CD1c-positive myeloid dendritic cell (primary cell): ENCODE data around the gene KIF15.

ENCODE experiments used
- DNase-seq: peaks from one replicate; pipeline ENCODE4 v3.0.0-alpha.2; 2016; ENCODE audit errors: extremely low spot score

Gene KIF15

GRCh38 chr3:44877333-44877732 lies 115.7 kb downstream of the KIF15 start:
- DNase-seq: no peak

GRCh38 chr3:44880284-44880683 lies 118.7 kb downstream of the KIF15 start:
- DNase-seq: no peak

- DNase-seq: no peak
Measured at GRCh38 chr3:44883213-44883955, 121.8 kb downstream of the KIF15 start.

- DNase-seq: no peak
Measured at GRCh38 chr3:44883999-44884431, 122.4 kb downstream of the KIF15 start.

GRCh38 chr3:44885618-44886017 lies 124.0 kb downstream of the KIF15 start:
- no peak for DNase-seq

- DNase-seq: no peak
Measured at GRCh38 chr3:44886561-44886960, 125.0 kb downstream of the KIF15 start.

GRCh38 chr3:44887101-44887500 lies 125.5 kb downstream of the KIF15 start:
- DNase-seq: no peak

- DNase-seq: no peak
Measured at GRCh38 chr3:44890258-44890657, 128.7 kb downstream of the KIF15 start.

- no peak for DNase-seq
Measured at GRCh38 chr3:44890852-44891251, 129.3 kb downstream of the KIF15 start.

- no peak for DNase-seq
Measured at GRCh38 chr3:44892689-44893088, 131.1 kb downstream of the KIF15 start.

- no peak for DNase-seq
Measured at GRCh38 chr3:44893097-44893496, 131.5 kb downstream of the KIF15 start.

- no peak for DNase-seq
Measured at GRCh38 chr3:44894485-44894884, 132.9 kb downstream of the KIF15 start.

- no peak for DNase-seq
Measured at GRCh38 chr3:44896440-44896839, 134.8 kb downstream of the KIF15 start.

GRCh38 chr3:44899683-44900367 lies 138.2 kb downstream of the KIF15 start:
- DNase-seq: no peak

- no peak for DNase-seq
Measured at GRCh38 chr3:44902628-44903027, 141.0 kb downstream of the KIF15 start.
